Fibroblast of villous mesenchyme (primary cell): Measurements from ENCODE around the gene PCNX1. TPM values are rescaled to one million over a fixed set of nuclear protein-coding genes. Genes with fewer than 3 reads are reported as not detected.
"Not testable (repeated sequence)": the region's sequence is repeated elsewhere in the genome, so short reads cannot be mapped to it uniquely, and the experiment has no call there.

ENCODE experiments used
- DNase-seq: peaks from one replicate; pipeline ENCODE4 v3.0.0-alpha.2; 2010; ENCODE audit warnings: low read depth
- H3K4me3 ChIP-seq: 2 replicates; pipeline ENCODE4 v1.5.1; 2011; ENCODE audit warnings: low read depth, mild to moderate bottlenecking, low read length
- total RNA-seq: library from RNA; depleted of rRNA; stranded (reverse); fragments of >200 nt; gene quantifications from 2 replicates; pipeline ENCODE4 v1.2.3, GENCODE V29; 2012
- TF ChIP-seq, protein P1 (sequence below): IDR thresholded peaks from 2 replicates; pipeline ENCODE4 v1.5.1; 2012; ENCODE audit warnings: low read depth, mild to moderate bottlenecking, low read length; ENCODE audit not compliant: insufficient read depth

The PCNX1 gene
- total RNA-seq: 54.1 and 69.5 TPM in 2 replicates

DNA sequence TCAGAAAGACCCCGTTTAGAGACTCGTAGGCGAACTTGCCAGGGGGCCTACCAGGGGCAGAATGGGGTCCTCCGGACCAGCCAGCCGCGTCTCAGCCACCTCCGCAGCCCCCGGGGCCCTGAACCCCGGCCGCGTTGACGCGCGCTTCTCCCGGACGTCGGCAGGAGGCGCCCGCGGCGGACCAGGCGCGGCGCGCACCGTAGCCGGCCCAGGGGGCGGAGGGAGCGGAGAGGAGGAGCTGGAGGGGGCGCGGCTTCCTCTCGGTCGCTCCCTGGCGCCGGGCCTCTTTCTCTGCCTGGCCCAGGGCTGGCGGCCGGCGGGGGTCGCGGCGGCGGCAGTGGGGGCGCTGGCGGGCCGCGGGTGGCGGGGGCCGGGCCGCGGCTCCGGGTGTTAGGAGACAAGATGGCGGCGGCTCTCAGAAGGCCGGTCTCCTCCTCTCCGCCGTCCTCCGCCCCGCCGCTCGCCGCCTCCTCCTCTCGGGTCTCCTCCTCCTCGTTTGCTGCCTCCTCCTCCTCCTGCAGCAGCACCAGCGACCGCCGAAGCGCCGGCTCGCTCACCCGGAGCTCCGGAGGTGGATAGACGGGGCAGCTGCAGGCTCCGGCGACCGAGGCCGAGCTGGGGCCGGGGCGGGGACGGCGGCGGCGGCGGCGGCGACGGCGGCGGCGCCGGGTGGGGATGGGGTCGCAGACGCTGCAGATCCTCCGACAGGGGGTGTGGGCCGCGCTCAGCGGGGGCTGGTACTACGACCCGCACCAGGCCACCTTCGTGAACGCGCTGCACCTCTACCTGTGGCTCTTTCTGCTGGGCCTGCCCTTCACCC, at the start of gene PCNX1:
PCNX1 (plus strand) TSS at position 284 of the 820 bp plus-strand sequence; CDS start at position 676, 392 bp downstream.
- H3K4me3 ChIP-seq: peak within 1 kb of the TSS; percentile 89
- TF ChIP-seq, protein P1, sequence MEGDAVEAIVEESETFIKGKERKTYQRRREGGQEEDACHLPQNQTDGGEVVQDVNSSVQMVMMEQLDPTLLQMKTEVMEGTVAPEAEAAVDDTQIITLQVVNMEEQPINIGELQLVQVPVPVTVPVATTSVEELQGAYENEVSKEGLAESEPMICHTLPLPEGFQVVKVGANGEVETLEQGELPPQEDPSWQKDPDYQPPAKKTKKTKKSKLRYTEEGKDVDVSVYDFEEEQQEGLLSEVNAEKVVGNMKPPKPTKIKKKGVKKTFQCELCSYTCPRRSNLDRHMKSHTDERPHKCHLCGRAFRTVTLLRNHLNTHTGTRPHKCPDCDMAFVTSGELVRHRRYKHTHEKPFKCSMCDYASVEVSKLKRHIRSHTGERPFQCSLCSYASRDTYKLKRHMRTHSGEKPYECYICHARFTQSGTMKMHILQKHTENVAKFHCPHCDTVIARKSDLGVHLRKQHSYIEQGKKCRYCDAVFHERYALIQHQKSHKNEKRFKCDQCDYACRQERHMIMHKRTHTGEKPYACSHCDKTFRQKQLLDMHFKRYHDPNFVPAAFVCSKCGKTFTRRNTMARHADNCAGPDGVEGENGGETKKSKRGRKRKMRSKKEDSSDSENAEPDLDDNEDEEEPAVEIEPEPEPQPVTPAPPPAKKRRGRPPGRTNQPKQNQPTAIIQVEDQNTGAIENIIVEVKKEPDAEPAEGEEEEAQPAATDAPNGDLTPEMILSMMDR: peak; percentile 78
- DNase-seq: peak; percentile 83

DNA sequence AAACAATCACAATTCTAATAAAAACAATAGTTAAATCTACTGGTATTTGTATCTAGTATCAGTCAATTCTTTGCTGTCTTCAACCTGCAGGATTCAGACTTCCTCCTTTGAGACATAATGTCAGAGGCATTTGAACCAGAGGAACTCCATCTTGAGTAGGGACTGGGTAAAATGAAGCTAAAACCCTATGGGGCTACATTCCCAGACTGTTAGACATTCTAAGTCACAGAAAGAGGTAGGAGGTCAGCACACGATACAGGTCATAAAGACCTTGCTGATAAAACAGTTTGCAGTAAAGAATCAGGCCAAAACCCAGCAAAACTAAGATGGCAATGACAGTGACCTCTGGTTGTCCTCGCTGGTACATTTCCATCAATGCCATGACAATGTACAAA, 49.8 kb upstream of the PCNX1 start:
- no peak overlapping the region for H3K4me3 ChIP-seq
- DNase-seq: no peak
- TF ChIP-seq, protein P1: no peak

DNA sequence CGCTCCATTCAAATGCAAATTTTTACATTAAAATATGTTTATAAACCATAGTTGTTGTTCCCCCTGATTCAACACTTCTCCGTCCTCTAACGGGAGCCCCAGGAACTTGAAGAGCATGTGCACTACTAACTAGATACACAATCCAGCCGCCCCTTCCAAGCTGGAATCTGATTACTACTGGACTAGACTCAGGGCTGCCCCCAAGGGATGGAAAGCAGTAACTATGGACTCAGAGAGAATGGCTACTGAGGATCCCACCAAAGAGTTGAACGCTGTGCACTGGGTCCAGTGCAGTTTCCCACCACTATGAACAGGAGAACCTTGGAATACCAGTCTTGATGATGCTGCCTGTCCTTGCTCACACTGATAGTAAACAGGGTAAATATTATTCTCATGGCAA, 48.6 kb upstream of the PCNX1 start:
- DNase-seq: no peak
- TF ChIP-seq, protein P1: no peak
- no peak overlapping the region for H3K4me3 ChIP-seq

DNA sequence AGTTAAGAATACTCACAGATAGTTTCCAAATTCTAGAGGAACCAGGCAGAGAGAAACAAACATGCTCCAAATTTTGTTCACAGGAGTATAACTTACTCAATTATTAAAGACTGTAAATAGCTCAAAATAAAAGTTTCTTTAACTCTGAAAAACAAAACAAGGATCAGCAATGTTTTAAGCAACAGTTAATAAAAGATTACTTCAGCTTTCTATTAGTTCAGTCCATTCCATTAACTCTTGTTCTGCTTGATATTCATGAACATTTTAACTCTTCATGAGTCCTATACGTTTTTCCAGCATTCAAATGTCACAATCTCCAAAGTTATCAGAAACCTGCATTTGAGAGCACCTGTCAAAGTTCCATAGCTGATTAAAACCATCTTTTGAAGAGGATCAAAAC, 40.3 kb upstream of the PCNX1 start:
- DNase-seq, H3K4me3 ChIP-seq: not testable (repeated sequence)

DNA sequence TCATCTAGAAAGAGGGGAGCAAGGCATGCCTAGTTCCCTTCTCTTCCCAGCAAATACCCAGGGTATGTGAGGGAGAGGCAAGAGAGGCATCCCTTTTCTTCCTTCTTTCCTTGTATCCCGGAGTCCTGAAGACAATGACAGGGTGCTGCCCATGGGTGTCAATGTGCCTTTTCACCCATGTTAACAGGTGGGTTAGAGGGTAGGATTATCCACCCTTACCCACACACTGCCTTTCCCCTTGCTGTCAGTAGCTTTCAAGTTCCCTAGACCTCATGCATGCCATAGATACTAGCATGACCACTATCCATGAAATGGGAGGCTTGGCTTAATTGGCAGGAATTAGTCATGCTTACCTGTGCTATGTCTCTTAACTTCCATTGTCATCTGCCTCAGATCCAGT, 36.3 kb upstream of the PCNX1 start:
- TF ChIP-seq, protein P1: no peak
- no peak for DNase-seq
- no peak overlapping the region for H3K4me3 ChIP-seq

DNA sequence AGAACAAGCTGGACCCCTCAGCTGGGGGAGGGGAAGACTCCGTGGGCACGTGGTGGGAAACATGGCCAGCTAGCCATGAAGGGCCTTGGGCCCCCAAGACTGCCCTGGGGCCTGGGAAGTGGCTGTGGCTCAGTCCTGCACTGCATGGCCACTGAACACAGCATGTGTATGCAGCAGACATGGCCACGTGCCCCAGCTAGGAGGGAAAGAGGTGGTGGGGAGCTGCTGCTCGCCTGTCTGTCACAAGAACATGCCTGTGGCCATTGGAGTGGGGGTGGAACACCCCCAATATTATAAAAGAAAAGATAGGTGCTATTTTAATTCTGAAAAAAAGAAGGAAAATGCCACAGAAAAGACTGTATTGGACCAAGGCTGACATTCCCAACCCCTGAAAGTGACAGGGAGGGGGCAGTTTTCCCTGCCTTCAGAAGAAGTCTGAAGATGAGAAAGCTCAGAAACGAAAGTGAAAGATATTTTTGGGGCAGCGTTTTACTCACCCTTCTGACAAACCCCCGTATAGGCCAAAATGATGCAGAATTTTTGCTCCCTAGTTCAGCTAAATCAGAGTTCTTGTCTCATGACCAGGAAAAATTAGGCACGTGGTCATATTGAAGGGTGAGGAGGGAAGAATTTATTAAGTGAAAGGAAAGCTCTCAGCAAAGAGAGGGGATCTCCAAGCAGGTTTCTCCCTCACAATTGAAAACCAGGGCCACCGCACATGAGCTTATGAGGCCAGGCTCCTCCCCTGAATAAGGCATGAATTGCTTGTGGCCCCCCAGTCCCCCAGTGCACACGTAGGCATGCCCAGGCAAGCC, 35.2 kb upstream of the PCNX1 start:
- TF ChIP-seq, protein P1: no peak
- H3K4me3 ChIP-seq: no peak overlapping the region
- DNase-seq: no peak

DNA sequence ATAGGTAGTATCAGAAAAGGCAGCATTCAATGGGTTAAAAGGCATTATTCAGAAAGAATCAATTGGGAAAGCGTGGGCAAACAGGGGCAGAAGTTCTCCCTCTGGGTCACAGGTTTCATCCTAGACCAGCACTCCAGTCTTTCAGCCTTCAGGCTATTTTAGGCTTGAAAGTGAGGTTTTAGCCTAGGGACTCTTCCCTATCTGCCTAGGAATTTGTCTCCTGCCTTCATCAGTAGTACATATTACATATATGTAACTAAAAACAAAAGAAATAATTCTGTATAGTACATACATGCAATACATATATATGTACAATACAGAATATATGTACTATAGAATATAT, 34.6 kb upstream of the PCNX1 start:
- DNase-seq: no peak

More for the DNA sequence above, 34.6 kb upstream of the PCNX1 start:
- TF ChIP-seq, protein P1: no peak
- no peak overlapping the region for H3K4me3 ChIP-seq
